Activated T-cell treated with anti-CD3 and anti-CD28 coated beads, Interleukin-2, amount 50 U/mL, for 24 hours (primary cell): ENCODE results near the gene PARP8.
"Not testable (repeated sequence)": the region's sequence is repeated elsewhere in the genome, so short reads cannot be mapped to it uniquely, and the experiment has no call there.

Source experiments
- DNase-seq: peaks from one replicate; pipeline ENCODE4 v3.0.0-alpha.2; 2020
- H3K27ac Mint-ChIP-seq: 2 replicates; pipeline ENCODE4 v1.8.0; 2020; ENCODE audit warnings: mild to moderate bottlenecking, mixed read lengths
- H3K27me3 Mint-ChIP-seq: 2 replicates; pipeline ENCODE4 v1.8.0; 2020; ENCODE audit warnings: mixed read lengths
- H3K36me3 Mint-ChIP-seq: 2 replicates; pipeline ENCODE4 v1.8.0; 2020; ENCODE audit warnings: low read depth, mixed read lengths
- H3K4me1 Mint-ChIP-seq: 2 replicates; pipeline ENCODE4 v1.8.0; 2020; ENCODE audit warnings: low read depth, mixed read lengths
- H3K4me3 Mint-ChIP-seq: 2 replicates; pipeline ENCODE4 v1.8.0; 2020; ENCODE audit warnings: mild to moderate bottlenecking, moderate library complexity, mixed read lengths
- H3K9me3 Mint-ChIP-seq: 2 replicates; pipeline ENCODE4 v1.8.0; 2020; ENCODE audit warnings: mixed read lengths

PARP8 gene

DNA sequence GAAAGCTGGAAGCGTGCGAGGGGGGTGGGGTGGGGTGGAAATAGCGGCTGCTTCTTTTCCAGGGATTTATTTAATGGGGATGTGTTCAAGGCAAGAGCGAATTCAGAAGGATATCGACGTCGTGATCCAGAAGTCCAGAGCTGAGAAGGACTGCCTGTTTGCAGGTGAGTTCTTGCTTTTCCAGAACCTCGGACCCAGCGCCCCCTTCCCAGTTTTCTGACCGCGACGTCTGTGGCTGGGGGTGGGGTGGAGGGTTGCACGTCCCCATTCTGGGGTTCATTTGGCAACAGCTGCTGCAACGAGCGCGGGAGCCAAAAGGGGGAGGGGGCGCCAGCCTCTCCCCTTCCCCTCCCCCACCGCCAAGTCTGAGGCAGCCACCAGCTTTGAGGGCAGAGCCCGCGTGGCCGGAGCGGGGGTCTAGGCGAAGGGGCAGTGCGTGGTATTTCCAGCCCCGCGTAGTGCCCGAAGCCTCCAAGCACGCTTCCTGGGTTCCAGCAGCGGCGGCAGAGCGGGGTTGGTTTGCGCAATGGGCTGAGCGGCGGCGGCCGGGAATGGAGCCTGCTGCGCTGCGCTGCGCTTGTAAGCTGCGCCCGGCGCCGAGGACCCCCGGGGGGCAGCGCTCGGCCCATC, 701 bp downstream of the PARP8 start:
- peaks cover 41% of the 10 kb centered on the region for H3K4me1 Mint-ChIP-seq
- H3K27ac Mint-ChIP-seq, result peak overlapping the region; percentile 100
- peak overlapping the region; percentile 98 for H3K4me3 Mint-ChIP-seq
- H3K36me3 Mint-ChIP-seq, result peaks cover 29% of the 10 kb centered on the region
- no peak for DNase-seq
- no peaks in the 10 kb centered on the region for H3K27me3 Mint-ChIP-seq
- no peaks in the 10 kb centered on the region for H3K9me3 Mint-ChIP-seq

DNA sequence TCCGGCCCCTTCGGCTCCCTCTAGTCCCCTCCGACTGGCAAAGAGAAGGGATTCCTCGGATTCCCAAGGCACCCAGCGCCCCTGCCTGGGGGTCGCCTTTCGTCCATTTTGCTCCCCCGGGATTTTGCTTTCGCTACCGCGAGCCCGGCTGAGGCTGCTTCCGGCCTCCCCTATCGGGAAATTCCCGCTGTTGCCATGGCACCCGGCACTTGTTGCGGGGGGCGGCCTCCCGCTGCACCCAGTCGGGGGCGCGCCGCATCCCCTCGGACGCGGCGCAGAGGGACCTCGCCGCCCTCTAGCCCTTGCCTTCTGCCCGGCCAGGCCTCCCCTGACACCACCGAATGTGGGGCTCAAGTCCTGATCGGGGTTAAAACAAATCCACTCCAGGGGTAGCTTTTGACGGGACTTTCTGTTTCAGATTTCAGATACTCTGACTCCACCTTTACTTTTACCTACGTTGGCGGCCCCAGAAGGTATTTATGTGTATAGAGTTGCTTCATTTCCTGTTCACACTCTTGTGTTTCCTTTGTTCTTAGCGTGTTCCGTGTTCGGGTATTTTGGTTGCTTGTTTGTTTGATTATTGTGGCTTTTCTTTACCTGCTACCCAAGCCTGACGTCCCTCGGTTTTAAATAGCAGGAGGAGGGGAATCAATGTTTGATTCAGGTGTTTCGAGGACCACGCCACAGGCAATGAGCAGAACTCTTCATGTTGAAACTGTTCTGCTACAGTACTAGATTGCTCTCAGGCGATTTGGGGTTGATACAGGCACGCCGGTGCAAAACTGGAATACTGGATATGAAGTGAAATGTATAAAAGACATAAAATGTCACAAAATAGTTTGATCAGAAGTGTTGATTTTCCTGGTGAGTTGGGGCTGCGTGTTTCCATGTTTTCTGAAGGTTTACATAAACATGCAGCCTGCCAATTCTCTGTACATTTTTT, 1.5 kb downstream of the PARP8 start:
- Mint-ChIP-seq H3K27ac (peak overlapping the region; percentile 100), H3K4me3 (peak overlapping the region; percentile 98), H3K9me3 (no peaks in the 10 kb centered on the region), H3K4me1 (peaks cover 48% of the 10 kb centered on the region), H3K36me3 (peaks cover 35% of the 10 kb centered on the region), H3K27me3 (no peaks in the 10 kb centered on the region)
- DNase-seq, result peak; percentile 93

DNA sequence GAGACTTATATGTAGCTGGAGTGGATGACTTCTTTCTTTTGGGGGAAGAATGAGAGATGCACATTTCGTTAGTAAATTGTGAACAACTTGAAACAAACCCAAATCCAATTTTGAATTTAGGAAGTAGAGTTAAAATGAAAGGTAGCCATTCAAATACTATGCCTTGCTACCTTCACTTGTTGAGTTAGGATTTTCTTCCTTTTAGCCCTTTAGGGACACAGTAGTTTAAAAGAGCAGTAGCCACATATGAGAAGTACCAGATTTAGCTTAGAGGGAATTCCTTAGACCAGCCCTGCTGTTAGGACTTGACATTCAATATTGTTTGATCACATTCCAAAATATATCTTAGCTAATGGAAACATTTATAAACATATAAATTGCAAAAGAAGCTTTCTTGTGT, 2.2 kb downstream of the PARP8 start:
- peak overlapping the region; percentile 98 for H3K4me3 Mint-ChIP-seq
- H3K27ac Mint-ChIP-seq, result peak overlapping the region; percentile 100
- not testable (repeated sequence) for H3K27me3 Mint-ChIP-seq, DNase-seq, H3K9me3 Mint-ChIP-seq
- H3K36me3 Mint-ChIP-seq, result peaks cover 35% of the 10 kb centered on the region
- peaks cover 54% of the 10 kb centered on the region for H3K4me1 Mint-ChIP-seq

DNA sequence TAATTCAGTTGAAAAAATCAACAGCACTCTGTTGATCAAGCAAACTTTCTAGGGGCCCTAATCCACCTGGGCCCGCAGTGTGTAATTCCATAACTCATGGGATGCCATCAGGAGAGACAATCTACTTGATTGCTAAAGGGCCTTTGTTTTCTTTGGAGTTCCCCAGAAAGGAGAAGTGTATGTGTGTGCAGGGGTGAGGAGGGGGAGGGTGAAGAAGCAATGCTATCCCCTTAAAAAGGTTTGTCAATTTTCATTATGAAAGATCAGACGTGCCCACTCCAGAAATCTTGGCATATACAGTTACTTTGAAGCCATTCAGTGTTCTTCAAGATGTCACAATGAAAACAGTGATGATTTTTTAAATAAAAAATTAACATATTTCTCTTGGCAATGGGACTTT, 6.2 kb downstream of the PARP8 start:
- peaks cover 49% of the 10 kb centered on the region for H3K36me3 Mint-ChIP-seq
- H3K27me3 Mint-ChIP-seq, result no peaks in the 10 kb centered on the region
- no peak for DNase-seq
- H3K9me3 Mint-ChIP-seq, result no peaks in the 10 kb centered on the region
- H3K4me1 Mint-ChIP-seq, result peaks cover 79% of the 10 kb centered on the region
- no peak overlapping the region for H3K4me3 Mint-ChIP-seq
- peak overlapping the region; percentile 31 for H3K27ac Mint-ChIP-seq

DNA sequence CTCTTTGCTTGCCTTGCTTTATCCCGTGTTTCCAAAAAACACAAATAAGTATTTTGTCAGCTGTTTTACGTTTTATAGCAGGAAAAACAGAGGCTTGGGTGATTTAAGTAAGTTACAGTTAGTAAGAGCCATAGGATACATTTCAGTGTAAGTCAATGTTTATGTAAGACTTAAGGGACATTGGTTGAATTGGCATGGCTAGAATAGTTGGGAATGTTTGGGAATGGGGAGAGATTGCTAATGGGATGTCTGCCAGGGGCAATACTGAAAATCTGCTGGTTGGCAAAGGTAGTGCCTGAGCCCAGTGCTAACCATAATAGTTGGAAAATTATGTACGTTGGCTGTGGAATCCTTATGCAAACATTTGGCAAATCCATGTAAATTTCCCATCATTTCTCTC, 7.0 kb downstream of the PARP8 start:
- Mint-ChIP-seq H3K36me3 (peaks cover 45% of the 10 kb centered on the region), H3K27ac (peak overlapping the region; percentile 9)

DNA sequence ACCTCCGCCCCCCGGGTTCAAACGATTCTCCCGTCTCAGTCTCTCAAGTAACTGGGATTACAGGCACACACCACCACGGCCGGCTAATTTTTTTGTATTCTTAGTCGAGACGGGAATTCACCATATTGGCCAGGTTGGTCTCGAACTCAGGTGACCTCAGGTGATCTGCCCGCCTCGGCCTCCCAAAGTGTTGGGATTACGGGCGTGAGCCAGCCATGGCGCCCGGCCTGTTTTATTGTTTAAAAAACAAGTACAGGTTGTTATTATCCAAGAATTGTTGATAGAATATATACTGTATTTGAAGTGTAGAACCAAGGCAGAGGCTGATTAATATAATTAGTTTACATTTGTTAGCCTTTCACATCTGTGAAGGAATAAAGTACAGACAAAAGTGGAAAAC, 8.9 kb downstream of the PARP8 start:
- Mint-ChIP-seq H3K36me3 (peaks cover 44% of the 10 kb centered on the region), H3K4me3 (no peak overlapping the region), H3K9me3 (no peaks in the 10 kb centered on the region), H3K4me1 (peaks cover 84% of the 10 kb centered on the region), H3K27me3 (no peaks in the 10 kb centered on the region), H3K27ac (no peak overlapping the region)
- DNase-seq, result no peak

More for the DNA sequence above, 7.0 kb downstream of the PARP8 start:
- DNase-seq, H3K27me3 Mint-ChIP-seq, H3K9me3 Mint-ChIP-seq, H3K4me3 Mint-ChIP-seq: not testable (repeated sequence)
- H3K4me1 Mint-ChIP-seq, result peaks cover 82% of the 10 kb centered on the region

DNA sequence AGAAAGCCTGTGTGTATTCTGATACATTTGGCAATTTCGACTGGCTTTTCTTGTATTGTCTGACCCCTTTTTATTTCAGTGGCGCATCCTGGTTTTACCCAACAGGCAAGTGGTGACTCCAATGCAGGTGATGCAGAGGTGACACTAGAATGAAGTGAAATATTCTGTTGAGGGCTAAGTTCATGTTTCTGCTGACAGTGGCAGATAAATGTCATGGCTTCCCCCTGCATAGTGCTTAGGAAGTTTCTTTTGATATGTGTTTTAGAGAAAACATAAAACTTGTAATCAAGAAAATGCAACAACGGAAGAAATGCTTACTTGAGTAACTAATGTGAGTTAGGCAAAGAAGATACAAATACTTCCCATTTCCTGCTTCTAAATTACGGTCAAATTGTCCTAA, 13.1 kb downstream of the PARP8 start:
- not testable (repeated sequence) for H3K4me3 Mint-ChIP-seq, DNase-seq, H3K27me3 Mint-ChIP-seq, H3K27ac Mint-ChIP-seq, H3K9me3 Mint-ChIP-seq
- peaks cover 40% of the 10 kb centered on the region for H3K36me3 Mint-ChIP-seq
- H3K4me1 Mint-ChIP-seq, result peaks cover 84% of the 10 kb centered on the region

DNA sequence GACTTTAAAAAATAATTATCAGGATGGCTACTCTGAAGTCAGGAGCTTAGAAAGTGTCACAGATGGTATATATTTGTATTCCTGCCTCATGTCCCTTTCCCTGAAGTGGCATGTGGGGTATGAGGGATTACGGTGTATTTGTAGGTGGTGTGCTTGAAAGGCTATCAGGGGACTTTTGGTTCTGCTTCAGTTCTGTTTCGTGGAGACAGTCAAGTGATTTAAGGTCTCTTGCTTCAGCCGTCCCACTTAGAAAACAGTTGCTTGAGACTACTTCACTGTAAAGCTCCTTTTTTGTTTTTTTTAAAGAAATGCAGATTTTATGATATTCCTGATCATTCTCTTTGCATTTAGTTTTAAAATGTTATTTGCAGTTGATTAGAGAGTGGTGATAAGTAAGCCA, 18.3 kb downstream of the PARP8 start:
- peaks cover 16% of the 10 kb centered on the region for H3K9me3 Mint-ChIP-seq
- no peak overlapping the region for H3K27ac Mint-ChIP-seq
- peaks cover 73% of the 10 kb centered on the region for H3K4me1 Mint-ChIP-seq
- no peak for DNase-seq
- H3K27me3 Mint-ChIP-seq, result no peaks in the 10 kb centered on the region
- H3K4me3 Mint-ChIP-seq, result no peak overlapping the region
- peaks cover 61% of the 10 kb centered on the region for H3K36me3 Mint-ChIP-seq

DNA sequence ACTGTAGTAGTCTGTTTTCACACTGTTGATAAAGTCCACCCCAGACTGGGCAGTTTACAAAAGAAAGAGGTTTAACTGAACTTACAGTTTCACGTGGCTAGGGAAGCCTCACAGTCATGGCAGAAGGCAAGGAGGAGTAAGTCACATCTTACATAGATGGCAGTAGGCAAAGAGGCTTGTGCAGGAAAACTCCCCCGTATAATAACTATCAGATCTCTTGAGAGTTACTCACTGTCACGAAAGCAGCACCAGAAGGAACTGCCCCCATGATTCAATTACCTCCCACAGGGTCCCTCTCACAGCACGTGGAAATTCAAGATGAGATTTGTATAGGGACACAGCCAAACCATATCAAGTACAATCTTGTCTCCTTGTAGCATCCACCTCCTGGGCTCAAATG, 21.1 kb downstream of the PARP8 start:
- no peak for DNase-seq
- Mint-ChIP-seq H3K4me1 (peaks cover 49% of the 10 kb centered on the region), H3K27me3 (no peaks in the 10 kb centered on the region), H3K4me3 (no peak overlapping the region), H3K36me3 (peaks cover 52% of the 10 kb centered on the region), H3K9me3 (peaks cover 18% of the 10 kb centered on the region), H3K27ac (no peak overlapping the region)

DNA sequence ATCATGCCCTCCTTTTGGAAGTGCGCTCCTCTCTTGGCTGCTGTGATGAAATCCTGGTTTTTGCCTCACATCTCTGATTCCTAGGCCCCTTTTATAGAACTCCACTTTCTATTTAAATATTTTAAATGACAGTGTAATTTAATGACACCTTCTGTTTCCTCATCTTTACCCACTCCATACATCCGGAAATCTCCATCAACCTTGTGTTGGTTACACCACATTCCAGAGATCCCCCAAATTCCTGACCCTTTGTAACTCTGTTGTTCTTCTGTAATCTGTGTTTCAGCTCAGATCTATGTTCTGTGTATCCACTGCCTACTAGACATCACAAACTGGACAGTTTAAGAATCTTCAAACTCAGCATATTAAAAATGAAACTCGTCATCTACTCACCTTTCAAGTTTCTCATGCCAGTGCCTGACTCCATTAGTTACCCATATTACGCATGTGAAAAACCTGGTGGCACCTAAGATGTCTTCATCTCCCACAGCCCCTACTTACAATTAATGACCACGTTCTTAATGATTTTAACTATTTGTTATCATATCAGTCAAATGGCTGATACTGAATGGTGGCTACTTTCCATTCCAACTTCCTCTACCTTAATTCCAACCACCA, 25.1 kb downstream of the PARP8 start:
- Mint-ChIP-seq H3K4me3 (no peak overlapping the region), H3K9me3 (peaks cover 7% of the 10 kb centered on the region), H3K4me1 (peaks cover 36% of the 10 kb centered on the region), H3K27ac (no peak overlapping the region), H3K27me3 (no peaks in the 10 kb centered on the region), H3K36me3 (peaks cover 28% of the 10 kb centered on the region)
- DNase-seq, result no peak

DNA sequence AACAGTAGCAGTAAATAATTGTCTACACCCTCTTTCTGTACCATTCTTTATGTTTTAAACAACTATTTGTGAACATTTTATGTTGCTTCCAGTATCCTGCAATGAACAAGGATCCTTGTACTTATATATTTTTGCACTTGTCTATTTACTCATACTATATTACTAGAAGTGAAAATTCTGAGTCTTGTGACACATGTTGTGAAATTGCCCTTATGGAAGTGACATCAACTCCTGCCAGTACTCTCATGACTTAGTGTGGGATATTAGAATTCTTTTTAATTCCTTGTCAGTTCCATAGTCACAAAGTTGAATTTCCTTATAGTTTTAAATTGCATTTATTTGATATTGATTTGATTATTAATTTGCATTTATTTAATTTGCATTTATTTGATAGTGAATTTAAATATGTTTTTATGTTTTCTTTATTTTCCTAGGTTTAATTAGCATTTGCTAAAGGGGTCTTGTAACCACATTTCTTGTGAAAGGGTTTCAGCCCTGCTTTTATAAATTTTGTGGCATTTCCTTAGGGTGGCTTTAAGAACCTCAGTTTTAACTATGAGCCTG, 27.7 kb downstream of the PARP8 start:
- no peak overlapping the region for H3K4me3 Mint-ChIP-seq
- H3K27ac Mint-ChIP-seq, result no peak overlapping the region
- peaks cover 2% of the 10 kb centered on the region for H3K9me3 Mint-ChIP-seq
- H3K27me3 Mint-ChIP-seq, result no peaks in the 10 kb centered on the region
- H3K4me1 Mint-ChIP-seq, result peaks cover 44% of the 10 kb centered on the region
- DNase-seq, result no peak
- peaks cover 19% of the 10 kb centered on the region for H3K36me3 Mint-ChIP-seq

DNA sequence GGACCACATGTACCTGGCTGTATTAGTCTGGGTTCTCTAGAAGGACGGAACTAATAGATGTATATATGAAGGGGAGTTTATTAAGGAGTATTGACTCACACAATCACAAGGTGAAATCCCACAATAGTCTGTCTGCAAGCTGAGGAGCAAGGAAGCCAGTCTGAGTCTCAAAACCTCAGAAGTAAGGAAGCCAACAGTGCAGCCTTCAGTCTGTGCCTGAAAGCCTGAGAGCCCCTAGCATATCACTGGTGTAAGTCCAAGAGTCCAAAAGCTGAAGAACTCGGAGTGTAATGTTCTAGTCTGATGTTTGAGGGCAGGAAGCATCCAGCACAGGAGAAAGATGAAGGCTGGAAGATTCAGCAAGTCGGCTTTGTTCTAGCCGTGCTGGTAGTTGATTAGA, 28.2 kb downstream of the PARP8 start:
- not testable (repeated sequence) for H3K27me3 Mint-ChIP-seq, H3K4me3 Mint-ChIP-seq
- peak overlapping the region; percentile 4 for H3K27ac Mint-ChIP-seq

DNA sequence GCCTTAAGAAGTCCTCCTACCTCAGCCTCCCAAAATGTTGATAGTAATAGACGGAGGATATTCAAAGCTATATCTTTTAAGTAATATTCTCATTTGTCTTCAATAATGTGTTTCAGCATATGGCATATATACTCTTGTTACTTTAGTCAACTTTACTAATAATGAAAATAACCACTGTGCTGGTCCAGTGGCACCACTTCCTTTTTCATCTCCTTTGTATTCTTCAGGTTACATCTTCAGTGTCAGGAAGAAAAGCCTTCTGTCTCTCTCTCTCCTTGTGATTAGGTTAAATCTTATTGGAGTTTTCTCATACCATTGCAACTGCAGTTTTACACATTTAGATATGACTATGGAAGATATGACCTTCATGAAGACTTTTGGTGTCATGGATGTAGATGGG, 31.3 kb downstream of the PARP8 start:
- no peak overlapping the region for H3K4me3 Mint-ChIP-seq
- no peak overlapping the region for H3K27ac Mint-ChIP-seq
- no peak for DNase-seq
- H3K36me3 Mint-ChIP-seq, result peaks cover 18% of the 10 kb centered on the region
- H3K9me3 Mint-ChIP-seq, result no peaks in the 10 kb centered on the region
- no peaks in the 10 kb centered on the region for H3K27me3 Mint-ChIP-seq
- H3K4me1 Mint-ChIP-seq, result peaks cover 77% of the 10 kb centered on the region

More for the DNA sequence above, 28.2 kb downstream of the PARP8 start:
- not testable (repeated sequence) for H3K9me3 Mint-ChIP-seq, DNase-seq
- H3K36me3 Mint-ChIP-seq, result peaks cover 17% of the 10 kb centered on the region
- H3K4me1 Mint-ChIP-seq, result peaks cover 49% of the 10 kb centered on the region

DNA sequence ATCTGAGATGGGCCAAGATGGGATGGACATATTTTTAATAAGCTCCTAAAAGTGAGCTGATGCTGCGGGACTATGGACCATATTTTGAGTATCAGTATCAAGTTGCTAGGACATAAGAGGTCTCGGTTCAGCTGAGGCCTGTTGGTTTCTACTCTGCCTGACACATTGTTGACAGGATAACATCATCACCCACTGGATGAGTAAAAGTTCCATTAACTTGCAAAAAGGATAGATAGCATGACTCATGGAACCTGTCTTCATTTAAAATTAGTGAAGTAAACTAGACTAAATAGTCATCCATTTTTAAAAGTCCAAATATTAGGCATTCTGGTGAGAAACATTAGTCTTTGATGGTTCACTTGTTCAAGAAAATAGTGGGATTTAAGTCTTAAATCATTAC, 33.3 kb downstream of the PARP8 start:
- H3K4me1 Mint-ChIP-seq, result peaks cover 87% of the 10 kb centered on the region
- no peak for DNase-seq
- H3K36me3 Mint-ChIP-seq, result peaks cover 18% of the 10 kb centered on the region

More for the DNA sequence above, 33.3 kb downstream of the PARP8 start:
- H3K9me3 Mint-ChIP-seq, result no peaks in the 10 kb centered on the region
- H3K27me3 Mint-ChIP-seq, result no peaks in the 10 kb centered on the region
- no peak overlapping the region for H3K4me3 Mint-ChIP-seq
- H3K27ac Mint-ChIP-seq, result peak overlapping the region; percentile 90
